ENCODE measurements around the gene MBNL3. TPM values are rescaled to one million over a fixed set of nuclear protein-coding genes. Genes with fewer than 3 reads are reported as not detected.

MBNL3 gene
- total RNA-seq, 4 donors from 2014 or later = 9.2 to 19.0 (median 15.9) TPM

GRCh38 chrX:132364313-132364712 is 124.5 kb downstream of the MBNL3 start:
- no peak overlapping the region for H3K4me3 ChIP-seq
- 80 to 100% methylated on average over 3 of the region's 3 CpGs for WGBS, 2 donors
- H3K4me1 ChIP-seq = no peaks in the 10 kb centered on the region
- peaks cover 0 to 4% of the 10 kb centered on the region in 2 donors for H3K27me3 ChIP-seq
- no peak for DNase-seq (ENCODE audit: low spot score in 2 of 2)
- H3K27ac ChIP-seq = no peak overlapping the region
- H3K36me3 ChIP-seq = no peaks in the 10 kb centered on the region
- no peaks in the 10 kb centered on the region for H3K9me3 ChIP-seq
- TF ChIP-seq POLR2A (IDR thresholded peaks at IDR 0.05) (no peak), EP300 (IDR thresholded peaks at IDR 0.05) (no peak), CTCF (IDR thresholded peaks at IDR 0.05) (no peak)

GRCh38 chrX:132353430-132353829 is 135.4 kb downstream of the MBNL3 start:
- Histone ChIP-seq H3K27me3 (peaks cover 0 to under 1% of the 10 kb centered on the region in 2 donors), H3K4me1 (no peaks in the 10 kb centered on the region), H3K27ac (no peak overlapping the region), H3K36me3 (no peaks in the 10 kb centered on the region), H3K4me3 (no peak overlapping the region), H3K9me3 (no peaks in the 10 kb centered on the region)
- TF ChIP-seq EP300 (IDR thresholded peaks at IDR 0.05) (no peak), CTCF (IDR thresholded peaks at IDR 0.05) (no peak), POLR2A (IDR thresholded peaks at IDR 0.05) (no peak)
- 86 to 94% methylated on average over 5 of the region's 5 CpGs for WGBS, 2 donors
- DNase-seq (ENCODE audit: low spot score in 2 of 2) = no peak

- Histone ChIP-seq H3K36me3 (no peaks in the 10 kb centered on the region), H3K4me3 (no peak overlapping the region), H3K27ac (no peak overlapping the region), H3K9me3 (no peaks in the 10 kb centered on the region), H3K27me3 (no peaks in the 10 kb centered on the region), H3K4me1 (no peaks in the 10 kb centered on the region)
- no peak for DNase-seq (ENCODE audit: low spot score in 2 of 2)
- TF ChIP-seq EP300 (IDR thresholded peaks at IDR 0.05) = no peak
- TF ChIP-seq POLR2A (IDR thresholded peaks at IDR 0.05) = no peak
- TF ChIP-seq CTCF (IDR thresholded peaks at IDR 0.05) = no peak
- 77 to 78% methylated on average over 2 of the region's 2 CpGs for WGBS, 2 donors
Observed at GRCh38 chrX:132336172-132336571, 152.7 kb downstream of the MBNL3 start.

GRCh38 chrX:132333351-132333750 is 155.5 kb downstream of the MBNL3 start:
- Histone ChIP-seq H3K27me3 (no peaks in the 10 kb centered on the region), H3K36me3 (no peaks in the 10 kb centered on the region), H3K27ac (no peak overlapping the region), H3K4me1 (no peaks in the 10 kb centered on the region), H3K4me3 (no peak overlapping the region), H3K9me3 (no peaks in the 10 kb centered on the region)
- no peak for DNase-seq (ENCODE audit: low spot score in 2 of 2)
- 70 to 76% methylated on average over 4 of the region's 4 CpGs for WGBS, 2 donors
- TF ChIP-seq POLR2A (IDR thresholded peaks at IDR 0.05) = no peak

GRCh38 chrX:132331532-132331931 is 157.3 kb downstream of the MBNL3 start:
- no peak for TF ChIP-seq EP300 (IDR thresholded peaks at IDR 0.05)
- TF ChIP-seq CTCF (IDR thresholded peaks at IDR 0.05) = no peak
- TF ChIP-seq POLR2A (IDR thresholded peaks at IDR 0.05) = no peak
- no peak overlapping the region for H3K4me3 ChIP-seq

GRCh38 chrX:132331000-132331399 is 157.8 kb downstream of the MBNL3 start:
- Histone ChIP-seq H3K4me3 (no peak overlapping the region), H3K4me1 (no peaks in the 10 kb centered on the region), H3K27ac (no peak overlapping the region), H3K9me3 (no peaks in the 10 kb centered on the region), H3K27me3 (no peaks in the 10 kb centered on the region), H3K36me3 (no peaks in the 10 kb centered on the region)
- no peak for DNase-seq (ENCODE audit: low spot score in 2 of 2)
- TF ChIP-seq CTCF (IDR thresholded peaks at IDR 0.05) (no peak), EP300 (IDR thresholded peaks at IDR 0.05) (no peak), POLR2A (IDR thresholded peaks at IDR 0.05) (no peak)

More at GRCh38 chrX:132331532-132331931, 157.3 kb downstream of the MBNL3 start:
- Histone ChIP-seq H3K27me3 (no peaks in the 10 kb centered on the region), H3K27ac (no peak overlapping the region), H3K36me3 (no peaks in the 10 kb centered on the region), H3K4me1 (no peaks in the 10 kb centered on the region), H3K9me3 (no peaks in the 10 kb centered on the region)
- no peak for DNase-seq (ENCODE audit: low spot score in 2 of 2)
- WGBS, 2 donors = 72 to 85% methylated on average over 3 of the region's 3 CpGs
